NK-92 treated with Interleukin-12 subunit alpha and Interleukin-12 subunit beta, amount 100 ng/mL, for 24 hours (cell line): ENCODE results near the gene TCF12.

ENCODE experiments used
- DNase-seq: peaks from one replicate; lab custom pipeline; 2025; lab: John Stamatoyannopoulos, UW

The TCF12 gene

DNA sequence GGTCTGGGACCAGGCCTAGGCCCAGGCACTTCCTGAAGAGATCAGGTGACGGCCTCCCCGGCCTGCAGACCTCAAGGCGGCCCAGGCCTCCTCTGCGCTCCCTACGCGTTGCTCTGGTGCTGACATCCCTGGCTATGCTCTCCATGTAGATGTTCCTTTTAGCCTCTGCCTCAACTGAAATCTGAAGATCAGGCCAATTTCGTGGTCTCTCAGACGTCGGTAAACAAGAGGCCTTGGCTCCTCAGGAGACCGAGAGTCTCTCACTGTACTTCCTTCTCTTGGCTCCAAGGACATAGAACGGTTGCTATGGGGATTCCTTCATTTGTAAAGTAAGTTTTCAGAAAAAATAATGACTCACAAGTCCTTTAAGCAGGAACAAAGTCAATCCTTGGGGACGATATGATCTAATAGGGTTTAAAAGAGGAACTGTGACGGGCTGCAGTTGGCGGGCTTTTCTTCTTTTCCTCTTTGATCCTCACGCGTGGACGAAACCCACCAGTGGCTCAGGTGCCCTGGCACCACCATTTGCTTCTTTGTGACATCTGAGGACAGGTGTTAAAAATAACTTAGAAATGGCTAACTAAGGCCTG, 402.3 kb downstream of the TCF12 start:
- no peak for DNase-seq

DNA sequence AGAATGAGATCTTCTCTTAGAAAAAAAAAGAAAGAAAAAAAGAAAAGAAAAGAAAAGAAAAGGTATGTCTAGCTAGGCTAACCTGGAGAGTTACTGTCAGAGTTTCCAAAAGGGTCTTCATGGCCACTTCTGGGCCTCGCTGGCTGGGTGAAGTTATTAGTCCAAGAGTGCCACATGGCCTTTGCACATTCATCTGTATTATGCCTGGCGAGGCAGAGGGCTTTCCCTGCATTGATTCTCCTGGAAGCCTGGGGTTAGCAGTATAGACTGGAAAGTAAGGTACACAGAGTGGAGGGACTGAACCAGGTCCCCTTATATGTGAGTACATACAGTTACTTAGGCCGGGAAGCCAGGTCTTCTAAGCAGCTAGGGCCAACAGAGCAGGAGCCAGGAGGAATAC, 403.0 kb downstream of the TCF12 start:
- no peak for DNase-seq

DNA sequence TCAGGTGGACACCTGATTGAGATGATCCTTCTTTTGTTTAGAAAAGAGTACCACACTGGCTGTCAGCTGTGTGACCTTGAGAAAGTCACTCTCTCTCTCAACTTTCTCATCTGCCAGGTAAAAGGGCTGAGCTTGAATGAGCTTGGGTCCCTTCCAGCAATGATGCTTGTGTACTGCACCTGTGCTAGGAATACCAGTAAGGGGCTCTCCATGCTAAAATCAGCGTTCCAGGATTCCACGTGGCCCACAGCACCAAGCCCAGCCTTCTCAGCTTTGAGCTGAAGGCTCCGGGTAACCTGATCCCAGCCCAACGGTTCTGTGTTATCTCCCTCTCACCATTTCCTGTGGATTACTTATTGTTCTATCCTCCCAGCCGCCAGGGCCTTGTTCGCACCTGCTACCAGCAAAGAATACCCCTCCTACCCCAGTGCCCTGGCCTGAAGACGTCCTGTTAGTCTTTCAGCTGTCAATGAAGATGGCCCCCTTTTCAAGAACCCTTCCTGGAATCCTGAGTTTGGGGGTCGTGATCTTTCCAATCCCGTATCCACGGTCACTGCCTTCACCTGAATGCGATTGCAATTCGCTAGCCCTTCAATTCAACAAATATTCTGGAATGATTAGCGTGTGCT, 403.6 kb downstream of the TCF12 start:
- no peak for DNase-seq

DNA sequence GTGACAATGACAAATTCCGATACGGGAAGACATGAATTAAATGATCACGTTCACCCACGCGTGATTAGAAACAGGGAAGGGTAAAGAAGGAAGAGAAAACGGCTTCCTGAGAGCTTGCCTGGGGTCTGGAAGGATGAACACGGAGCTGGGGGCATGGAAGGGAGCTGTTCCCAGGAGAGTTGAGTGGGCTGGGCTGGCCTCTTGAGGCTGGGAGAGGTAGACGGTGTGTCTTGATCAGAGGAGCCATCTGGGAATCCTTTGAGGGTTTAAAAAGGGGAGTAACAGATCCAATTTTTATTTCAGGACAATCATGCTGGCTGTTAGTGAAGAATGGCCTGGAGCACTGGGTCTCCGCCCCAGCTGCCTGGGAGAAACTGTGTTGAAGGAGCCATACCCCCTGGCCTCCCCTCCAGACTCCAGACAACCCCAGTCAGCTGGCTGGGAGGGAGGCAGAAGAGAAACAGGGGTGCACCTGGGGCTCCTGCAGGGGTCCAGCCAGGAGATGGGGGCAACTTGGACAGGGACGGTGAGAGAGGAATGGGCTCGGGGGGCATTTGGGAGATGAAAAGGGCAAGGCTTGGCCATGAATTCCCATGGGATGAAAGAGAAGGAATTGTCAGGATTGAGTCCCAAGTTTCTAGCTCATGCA, 404.3 kb downstream of the TCF12 start:
- no peak for DNase-seq

DNA sequence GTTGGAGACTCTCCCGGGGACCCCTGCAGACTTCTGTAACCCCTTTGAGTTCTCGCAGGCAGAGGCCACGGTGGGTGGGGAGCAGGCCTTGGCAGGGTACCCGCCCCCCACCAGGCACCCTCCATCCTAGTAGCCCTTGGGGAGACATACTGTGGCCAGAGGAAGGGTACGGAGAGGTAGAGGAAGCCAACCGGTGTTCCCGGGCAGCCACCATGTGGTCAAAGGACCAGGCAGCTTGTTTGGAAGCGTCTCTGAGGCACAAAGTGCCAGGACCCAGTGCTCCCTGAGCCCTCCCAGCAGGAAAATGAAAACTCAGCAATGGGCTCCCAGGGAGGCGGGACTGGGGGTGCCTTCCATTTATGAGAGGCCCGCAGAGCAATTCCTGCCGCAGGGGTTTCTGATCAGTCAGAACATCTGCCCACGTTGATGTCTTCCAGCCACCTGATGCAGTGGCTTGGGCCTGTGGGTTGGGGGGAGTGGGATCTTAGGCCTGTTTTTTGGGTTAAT, 404.9 kb downstream of the TCF12 start:
- DNase-seq, result no peak

DNA sequence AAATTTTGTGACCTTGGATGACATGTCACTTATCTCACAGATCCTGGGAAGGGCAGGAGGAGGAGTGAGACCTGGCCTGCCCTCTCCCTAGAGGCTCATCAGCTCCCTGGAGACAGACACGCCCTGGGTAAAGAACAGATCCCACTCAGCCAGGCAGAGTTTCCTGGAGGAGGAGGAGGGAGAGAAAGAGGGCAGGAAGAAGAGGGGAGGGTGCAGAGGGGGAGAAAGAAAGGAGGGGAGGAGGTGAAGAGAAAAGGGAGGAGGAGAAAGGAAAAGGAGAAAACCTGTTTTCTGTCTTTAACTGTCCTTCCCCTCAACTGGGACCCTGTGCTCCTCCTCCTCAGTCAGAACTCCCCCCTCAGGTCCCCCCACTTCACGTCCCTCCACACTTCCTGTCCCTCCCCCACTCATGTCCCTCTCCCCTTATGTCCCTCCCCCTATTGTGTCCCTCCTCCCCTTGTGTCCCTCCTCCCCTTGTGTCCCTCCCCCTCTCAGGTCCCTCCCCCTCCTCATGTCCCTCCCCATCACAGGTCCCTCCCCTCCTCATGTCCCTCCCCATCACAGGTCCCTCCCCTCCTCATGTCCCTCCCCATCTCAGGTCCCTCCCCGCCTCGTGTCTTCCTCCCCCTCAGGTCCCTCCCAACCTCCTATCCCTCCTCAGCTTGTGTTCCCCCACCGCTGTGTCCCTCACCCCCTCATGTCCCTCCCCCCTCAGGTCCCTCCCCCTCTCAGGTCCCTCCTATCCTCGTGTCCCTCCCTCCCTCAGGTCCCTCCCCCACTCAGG, 405.6 kb downstream of the TCF12 start:
- DNase-seq, result no peak

DNA sequence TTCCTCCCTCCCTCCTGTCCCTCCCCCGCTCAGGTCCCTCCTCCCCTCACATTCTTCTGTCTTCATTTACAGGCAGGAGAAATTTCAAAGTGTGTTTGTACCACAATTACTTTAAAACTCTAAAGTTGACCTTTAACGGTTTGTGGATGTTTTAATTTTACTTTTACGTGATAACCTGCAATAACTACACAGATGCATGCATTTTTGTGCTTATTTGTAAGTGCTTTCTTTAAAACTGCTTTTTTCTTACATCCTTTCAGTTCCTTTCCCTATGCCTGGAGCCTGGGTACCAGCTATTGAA, 406.1 kb downstream of the TCF12 start:
- no peak for DNase-seq

DNA sequence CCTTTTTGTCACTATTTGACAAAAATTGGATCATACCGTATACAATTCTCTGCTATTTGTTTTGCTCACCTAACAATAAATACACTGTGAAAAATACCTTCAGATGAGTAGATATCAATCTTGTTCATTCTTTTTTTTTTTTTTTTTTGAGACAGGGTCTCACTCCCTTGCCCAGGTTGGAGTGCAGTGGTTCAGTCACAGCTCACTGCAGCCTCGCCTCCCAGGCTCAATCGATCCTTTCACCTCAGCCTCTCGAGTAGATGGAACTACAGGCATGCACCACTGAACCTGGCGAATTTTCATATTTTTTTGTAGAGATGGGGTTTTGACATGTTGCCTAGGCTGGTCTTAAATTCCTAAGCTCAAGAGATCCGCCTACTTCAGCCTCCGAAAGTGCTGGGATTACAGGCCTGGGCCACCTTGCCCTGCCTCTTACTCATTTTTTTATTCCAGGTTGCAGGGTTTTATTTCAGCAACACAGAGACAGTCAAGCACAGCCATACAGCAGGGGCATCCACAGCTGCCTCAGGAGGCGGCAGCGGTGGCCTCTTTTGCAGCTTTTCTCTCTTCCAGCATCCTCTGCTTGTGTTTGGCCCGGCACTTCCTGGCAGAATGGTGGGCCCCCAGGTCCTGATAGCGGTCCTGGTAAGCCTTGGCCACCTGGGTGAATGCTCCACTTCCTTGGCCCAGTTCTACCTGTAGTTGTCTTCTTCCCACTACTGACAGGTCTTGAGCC, 406.7 kb downstream of the TCF12 start:
- no peak for DNase-seq

DNA sequence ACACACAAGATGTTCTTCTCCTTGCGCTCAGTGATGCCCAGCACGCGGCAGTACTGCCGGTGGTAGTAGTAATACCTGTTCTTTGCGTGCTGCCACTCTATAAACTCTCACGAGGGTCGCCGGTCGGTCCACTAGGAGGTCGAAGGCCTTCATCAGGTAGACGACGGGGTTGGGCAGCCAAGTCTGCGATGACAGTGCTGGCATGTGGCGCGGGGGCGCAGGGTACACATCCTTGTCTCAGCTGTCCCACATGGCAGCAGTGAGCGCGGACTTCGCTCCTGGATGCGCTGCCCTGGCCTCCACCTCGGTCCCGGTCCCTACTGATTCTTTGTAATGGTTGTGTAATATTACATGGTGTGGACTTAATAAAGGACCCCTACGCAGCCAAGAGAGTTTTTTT, 407.8 kb downstream of the TCF12 start:
- DNase-seq, result no peak

DNA sequence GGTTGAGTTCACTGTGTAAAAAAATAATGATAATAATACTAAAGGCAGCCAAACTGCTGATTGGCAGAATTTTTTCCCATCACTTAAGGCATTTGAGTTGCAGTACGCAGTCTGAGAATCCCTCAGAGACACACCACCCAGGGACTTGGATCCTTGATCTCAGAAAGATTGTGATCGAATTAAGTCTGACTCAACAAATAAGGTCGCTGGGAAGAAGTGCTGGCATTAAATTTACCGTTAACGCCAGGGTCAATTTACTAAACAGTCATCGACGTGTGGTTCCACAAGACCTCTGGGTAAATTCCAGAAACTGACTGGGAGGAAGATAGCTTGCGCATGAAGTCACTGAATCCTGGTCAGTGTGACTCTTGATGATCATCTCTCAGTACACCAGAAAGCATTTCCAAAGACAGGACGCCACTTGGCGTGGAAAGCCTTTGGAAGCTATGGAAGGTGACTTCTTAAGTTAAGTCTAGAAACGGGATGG, 409.6 kb downstream of the TCF12 start:
- no peak for DNase-seq

DNA sequence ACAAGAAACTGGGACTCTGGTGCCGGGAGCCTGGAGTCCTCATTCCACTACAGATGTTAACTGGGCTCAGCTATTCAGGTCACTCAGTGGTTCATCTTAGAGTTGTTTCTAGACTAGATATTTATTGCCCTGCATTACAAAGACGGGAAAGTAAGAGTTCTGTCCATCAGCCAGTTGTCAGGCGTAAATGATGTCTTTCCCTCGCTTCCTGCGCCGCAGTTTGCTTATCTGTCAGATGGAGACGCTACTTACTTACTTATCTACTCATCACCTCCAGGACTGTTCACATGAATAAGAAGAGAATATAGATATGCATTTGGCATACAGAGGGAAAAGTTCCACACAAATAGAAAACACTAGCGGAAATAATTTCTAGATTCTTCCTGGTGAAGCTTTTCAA, 410.0 kb downstream of the TCF12 start:
- no peak for DNase-seq

DNA sequence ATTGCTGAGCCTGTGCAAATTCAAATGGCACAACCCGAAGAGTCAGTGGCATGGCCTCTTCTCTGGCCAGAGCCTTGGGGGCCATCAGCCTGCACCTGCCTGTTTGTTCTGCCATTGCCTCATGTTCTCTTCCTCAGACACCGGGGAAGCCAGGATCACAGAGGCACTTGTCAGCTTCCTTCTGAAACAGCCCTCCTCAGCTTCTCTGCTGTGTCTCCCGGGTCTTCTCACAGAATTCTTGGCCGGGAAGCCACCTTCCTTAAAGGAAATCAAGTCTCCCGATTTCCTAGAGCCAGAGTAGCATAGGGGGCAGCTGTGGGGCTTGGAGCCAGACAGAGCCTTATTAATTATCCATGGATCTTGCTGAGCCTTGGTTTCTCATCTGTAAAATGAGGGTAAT, 410.5 kb downstream of the TCF12 start:
- DNase-seq, result no peak

DNA sequence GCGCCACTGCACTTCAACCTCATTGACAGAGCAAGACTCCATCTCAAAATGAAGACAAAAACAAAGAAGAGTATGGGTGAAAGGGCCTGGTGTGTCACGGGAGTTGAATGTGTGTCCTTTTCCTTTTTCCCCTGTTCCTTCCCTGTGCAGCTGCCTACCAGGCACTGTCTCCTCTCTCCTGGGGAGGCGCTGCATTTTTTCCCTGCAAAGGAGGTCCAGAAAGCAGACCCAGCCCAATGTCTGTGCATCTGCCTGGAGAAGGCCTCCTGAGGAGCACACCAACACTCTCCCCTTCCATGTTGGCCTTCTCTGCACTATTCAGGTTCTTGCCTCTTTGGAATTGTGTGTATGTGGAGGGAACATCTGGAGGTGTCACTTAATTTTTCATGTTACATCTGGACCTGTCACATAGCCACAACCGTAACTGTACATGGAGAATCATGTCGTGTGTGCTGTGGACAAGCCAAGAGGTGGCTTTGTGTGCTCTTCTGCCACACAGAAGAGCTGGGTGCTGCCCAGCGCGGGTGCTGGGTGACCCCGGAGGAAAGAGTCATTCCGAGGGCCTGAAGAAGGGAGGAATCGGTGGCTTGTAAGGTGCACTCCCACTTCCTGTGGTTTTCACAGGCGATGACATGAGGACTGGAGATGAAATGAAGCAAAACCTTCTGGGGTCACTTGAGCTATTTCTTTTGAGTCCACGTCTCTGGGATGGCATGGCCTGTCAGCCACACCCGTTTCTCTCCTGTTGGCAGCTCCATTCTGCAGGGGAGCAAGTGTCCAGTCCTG, 411.3 kb downstream of the TCF12 start:
- no peak for DNase-seq

DNA sequence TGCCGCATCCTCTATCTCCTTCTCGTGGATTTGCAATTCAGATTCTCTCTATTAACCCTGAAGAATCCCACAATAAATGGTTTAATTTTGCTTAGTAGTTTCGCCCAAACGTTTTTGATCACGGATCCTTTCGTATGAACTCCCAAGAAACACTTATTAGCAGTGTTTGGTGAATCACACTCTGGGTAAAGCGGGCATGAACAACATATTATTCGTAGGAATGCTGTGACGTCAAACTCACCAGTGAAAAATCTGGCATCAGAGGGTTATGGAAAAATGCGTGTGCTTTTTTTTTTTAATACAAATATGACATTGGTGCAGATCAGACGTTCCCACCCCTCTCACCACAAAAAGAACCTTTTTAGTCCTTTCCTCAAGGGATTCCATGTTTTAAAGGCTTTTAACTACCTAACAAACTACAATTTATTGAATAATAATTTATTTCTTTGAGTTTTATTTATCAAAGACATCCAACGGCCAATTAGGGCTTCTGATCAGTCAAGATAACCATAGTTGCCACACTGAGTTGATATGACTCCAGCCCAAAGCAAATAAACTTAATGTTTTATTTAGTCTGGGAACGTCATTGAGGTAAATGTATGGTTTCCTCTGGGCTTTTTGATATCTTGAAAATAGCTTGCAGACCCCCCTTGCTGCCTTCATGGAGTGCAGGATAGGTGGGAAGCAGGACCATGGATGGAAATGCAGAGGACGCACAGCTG, 412.3 kb downstream of the TCF12 start:
- no peak for DNase-seq

DNA sequence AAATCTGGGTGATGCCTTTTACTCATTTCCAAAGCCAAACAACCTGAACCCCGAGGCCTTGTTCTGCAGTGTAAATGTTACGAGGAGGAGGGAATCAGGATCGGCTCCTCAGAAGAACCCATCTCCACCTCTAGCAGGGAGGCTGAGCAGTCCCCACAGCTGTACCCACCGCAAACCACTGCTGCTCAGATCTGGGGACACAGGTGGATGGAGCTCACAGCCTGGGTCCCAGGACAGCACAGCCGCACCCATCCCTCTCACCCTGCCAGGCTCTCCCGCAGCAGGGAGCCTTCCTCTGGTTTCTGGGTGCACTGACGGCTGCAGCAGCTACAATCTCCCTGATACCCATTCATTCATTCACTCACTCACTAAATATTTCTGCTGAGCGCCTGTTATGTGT, 413.9 kb downstream of the TCF12 start:
- DNase-seq, result no peak

DNA sequence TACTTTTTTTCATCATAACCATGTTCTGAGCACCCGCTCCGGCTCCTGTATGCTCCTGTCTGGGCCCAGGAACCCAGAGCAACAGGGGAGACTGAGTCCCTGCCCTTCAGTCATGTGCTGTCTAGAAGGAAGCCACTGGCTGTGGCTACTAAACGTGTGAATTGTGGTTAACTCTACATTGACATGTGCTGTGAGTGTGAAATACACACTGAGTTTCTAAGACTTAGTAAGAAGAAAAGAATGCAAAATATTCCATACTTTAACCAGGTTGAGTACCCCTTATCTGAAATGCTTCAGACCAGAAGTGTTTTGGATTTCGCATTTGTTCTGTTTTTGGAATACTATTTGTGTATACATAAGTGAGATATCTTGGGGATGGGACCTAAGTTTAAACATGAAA, 415.0 kb downstream of the TCF12 start:
- no peak for DNase-seq

DNA sequence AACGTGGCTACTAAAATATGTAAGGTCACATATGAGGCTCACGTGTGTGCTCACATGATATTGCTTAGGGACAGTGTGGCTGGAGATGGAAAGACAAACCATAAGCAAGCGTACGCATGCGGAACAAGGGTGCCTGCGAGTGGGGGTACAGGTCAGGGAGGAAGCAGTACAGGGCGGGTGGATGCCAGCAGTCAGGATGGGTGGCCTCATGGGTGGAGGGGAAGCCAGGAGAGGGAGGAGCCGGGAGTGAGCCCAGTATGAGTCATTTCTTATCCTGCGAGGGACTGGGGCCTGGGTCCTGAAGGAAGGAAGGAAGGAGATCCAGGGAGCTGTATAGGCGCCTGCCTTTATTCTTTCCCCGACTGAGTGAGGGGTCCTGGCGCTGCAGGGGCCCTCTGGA, 415.8 kb downstream of the TCF12 start:
- no peak for DNase-seq

DNA sequence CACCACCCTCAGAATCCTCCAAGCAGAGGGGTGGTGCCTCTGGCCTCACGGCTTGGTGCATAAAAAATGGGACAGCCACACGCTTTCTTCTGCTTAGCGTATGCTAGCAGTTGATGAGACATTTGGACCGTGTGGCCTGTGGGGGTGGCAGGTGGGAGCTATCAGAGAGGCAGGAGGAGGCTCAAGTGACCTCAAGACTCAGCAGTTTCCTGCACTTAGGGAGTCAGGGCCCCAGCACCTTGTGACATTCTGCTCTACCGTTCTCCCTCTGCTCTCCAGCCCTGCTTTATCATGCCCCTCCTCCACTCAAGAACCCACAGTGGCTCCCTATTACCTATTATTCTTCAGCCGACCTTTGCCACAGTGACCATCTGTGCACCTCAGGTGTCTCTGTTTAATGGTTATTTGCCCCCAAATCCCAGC, 416.9 kb downstream of the TCF12 start:
- DNase-seq, result no peak

DNA sequence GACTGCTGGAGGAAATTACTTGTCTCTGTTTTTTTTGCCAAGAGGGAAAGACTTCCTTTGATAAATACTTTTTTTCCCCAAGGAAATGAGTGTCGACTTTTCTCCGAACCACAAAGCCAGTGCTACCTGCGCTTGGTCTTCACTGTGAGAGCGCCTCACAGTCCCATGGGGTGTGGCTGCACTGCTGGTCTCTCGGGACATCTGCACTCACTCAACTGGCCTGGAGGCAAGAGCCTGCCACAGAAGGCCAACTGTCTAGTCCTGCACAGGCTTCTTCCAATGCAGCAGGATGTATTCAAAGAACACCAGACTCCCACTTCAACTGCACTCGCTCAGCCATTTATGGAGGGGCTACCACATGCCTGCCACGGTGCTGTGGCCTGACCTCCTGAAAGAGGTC, 417.3 kb downstream of the TCF12 start:
- no peak for DNase-seq

DNA sequence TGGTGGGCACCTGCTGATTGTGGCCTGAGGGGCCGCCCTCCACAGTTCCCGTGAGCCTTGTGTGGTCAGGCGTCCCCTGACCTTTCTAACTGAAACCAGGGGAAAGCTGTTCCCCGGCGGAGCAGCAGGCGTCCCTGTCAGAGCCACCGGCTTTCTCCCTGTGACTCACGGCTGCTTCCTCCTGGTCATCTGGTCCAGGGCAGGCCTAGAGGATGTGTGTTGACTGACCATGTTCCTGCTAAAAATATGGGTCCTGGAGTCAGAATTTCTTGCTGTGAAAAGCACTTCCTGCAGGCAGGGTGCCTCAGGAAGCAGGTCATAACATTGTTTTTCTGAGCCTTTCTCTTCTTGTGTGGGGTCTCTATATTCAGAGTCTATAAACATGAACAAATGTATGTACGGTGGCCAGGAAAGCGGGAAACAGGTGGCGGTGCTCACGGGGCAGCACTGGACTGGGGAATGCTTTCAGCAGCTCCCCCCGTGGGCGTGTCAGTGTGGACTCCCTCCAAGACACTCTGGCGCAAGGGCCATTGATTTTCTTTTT, 419.5 kb downstream of the TCF12 start:
- no peak for DNase-seq
